ENCODE data around the gene PWWP2B. TPM values are rescaled to one million over a fixed set of nuclear protein-coding genes. Genes with fewer than 3 reads are reported as not detected.

The PWWP2B gene
- total RNA-seq, 4 donors from 2014 or later: 14.5 to 35.4 (median 27.3) TPM

DNA sequence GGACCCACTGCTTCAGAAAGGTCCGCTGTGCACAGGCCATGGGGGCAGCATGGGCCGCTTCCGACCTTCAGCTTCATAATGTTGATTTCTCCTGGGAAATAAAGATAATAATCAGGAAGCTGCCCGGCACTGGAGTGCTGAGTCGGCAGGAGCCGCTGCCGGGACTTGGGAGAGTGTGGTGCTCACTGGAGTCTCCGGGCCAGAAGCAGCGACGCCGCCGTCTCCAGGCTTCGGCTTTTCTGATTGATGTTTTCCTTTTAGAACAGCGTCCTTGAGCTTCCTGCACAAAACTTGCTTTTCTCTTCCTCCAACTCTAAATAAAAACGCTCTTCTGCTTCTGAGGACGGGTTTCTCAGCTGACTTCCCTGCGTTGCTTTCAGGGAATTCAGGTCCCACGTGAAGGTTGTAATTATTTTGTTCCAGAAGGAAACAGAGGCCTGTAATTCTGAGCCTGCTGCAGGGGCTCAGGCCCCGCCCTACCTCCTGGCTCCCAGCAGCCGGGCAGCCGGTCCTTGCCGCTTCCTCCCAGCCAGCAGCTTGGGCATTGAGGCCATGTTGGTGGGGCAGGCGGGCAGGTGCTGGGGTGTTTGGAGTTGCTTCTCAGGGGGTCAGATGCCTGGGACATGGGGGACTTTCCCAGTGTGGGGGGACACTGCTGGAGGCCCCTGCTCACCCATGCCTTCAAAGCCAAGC, 14.7 kb downstream of the PWWP2B start:
- no peaks in the 10 kb centered on the region for H3K9me3 ChIP-seq
- H3K27ac ChIP-seq: peak overlapping the region; percentile 75 to 98 (median 78)
- H3K4me1 ChIP-seq: peaks cover 59 to 71% of the 10 kb centered on the region in 2 donors
- H3K27me3 ChIP-seq: no peaks in the 10 kb centered on the region
- H3K36me3 ChIP-seq: peaks cover 0 to 8% of the 10 kb centered on the region in 2 donors
- H3K4me3 ChIP-seq (replicated peaks in 1 of 3): no peak overlapping the region
- peak; percentile 72 to 73 for DNase-seq
- no peak for TF ChIP-seq POLR2A (IDR thresholded peaks at IDR 0.05)
- TF ChIP-seq CTCF (IDR thresholded peaks at IDR 0.05): peak in 1 of 6 experiments; percentile 20
- whole genome bisulfite sequencing, 2 donors: 13 to 17% methylated on average over 22 to 23 of the region's 23 CpGs
- intact Hi-C loops (cut with DNase I): no loop called here

- H3K4me3 ChIP-seq (replicated peaks in 1 of 3): no peak overlapping the region
- DNase-seq: no peak
- peaks cover 0 to 4% of the 10 kb centered on the region in 2 donors for H3K36me3 ChIP-seq
- peaks cover 59 to 71% of the 10 kb centered on the region in 2 donors for H3K4me1 ChIP-seq
- no peaks in the 10 kb centered on the region for H3K9me3 ChIP-seq
- no peaks in the 10 kb centered on the region for H3K27me3 ChIP-seq
- intact Hi-C loops (cut with DNase I): no loop called here
- TF ChIP-seq POLR2A (IDR thresholded peaks at IDR 0.05): no peak
- no peak for TF ChIP-seq CTCF (IDR thresholded peaks at IDR 0.05)
- 78 to 84% methylated on average over 23 to 29 of the region's 29 CpGs for WGBS, 2 donors
- H3K27ac ChIP-seq: peak overlapping the region; percentile 75 to 98 (median 78)
Measured at GRCh38 chr10:132412316-132413192, 15.6 kb downstream of the PWWP2B start.

- TF ChIP-seq CTCF (IDR thresholded peaks at IDR 0.05) (no peak), POLR2A (IDR thresholded peaks at IDR 0.05) (no peak)
- H3K4me3 ChIP-seq (replicated peaks in 1 of 3): no peak overlapping the region
- H3K27me3 ChIP-seq: no peaks in the 10 kb centered on the region
- H3K27ac ChIP-seq: peak overlapping the region in 1 of 3 donors; percentile 61
- no peaks in the 10 kb centered on the region for H3K9me3 ChIP-seq
- DNase-seq: no peak
- 90 to 95% methylated on average over 32 of the region's 32 CpGs for WGBS, 2 donors
- peaks cover 59 to 71% of the 10 kb centered on the region in 2 donors for H3K4me1 ChIP-seq
- peaks cover 0 to 4% of the 10 kb centered on the region in 2 donors for H3K36me3 ChIP-seq
- intact Hi-C loops (cut with DNase I): no loop called here
Measured at GRCh38 chr10:132413226-132414205, 16.5 kb downstream of the PWWP2B start.

DNA sequence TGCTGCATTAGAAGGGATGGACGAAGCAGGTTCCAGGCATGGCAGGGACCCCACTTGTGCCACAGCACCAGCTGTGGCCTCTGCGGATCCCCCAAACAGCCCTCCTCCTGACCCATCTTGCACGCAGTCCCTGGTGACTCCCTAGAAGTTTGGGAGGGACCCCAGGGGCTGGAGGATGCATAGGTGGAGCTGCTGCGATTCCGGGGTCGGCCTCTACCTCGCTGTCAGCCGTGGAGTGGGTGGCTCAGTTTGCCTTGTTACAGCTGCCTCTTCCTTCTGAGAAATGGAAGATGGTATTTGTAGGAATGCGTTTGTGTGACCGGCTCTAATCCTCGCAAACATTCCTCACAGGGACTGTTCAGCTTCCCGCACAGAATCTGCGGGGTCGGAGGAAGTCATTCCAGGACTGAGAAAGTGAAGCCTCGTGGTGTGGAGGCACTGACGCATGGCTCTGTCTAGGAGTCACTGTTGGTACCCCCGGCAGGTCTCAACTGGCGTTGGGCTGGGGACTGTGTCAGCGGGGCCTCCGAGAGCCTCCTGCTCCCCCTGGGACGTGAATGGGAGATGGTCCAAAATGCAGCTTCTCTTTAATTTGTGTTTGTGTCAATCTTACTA, 17.5 kb downstream of the PWWP2B start:
- Histone ChIP-seq H3K36me3 (peaks cover 0 to 4% of the 10 kb centered on the region in 2 donors), H3K4me1 (peaks cover 58 to 71% of the 10 kb centered on the region in 2 donors)

More for the DNA sequence above, 17.5 kb downstream of the PWWP2B start:
- no peaks in the 10 kb centered on the region for H3K27me3 ChIP-seq
- intact Hi-C loops (cut with DNase I): no loop called here
- H3K9me3 ChIP-seq: no peaks in the 10 kb centered on the region
- H3K4me3 ChIP-seq (replicated peaks in 1 of 3): no peak overlapping the region
- no peak overlapping the region for H3K27ac ChIP-seq
- TF ChIP-seq CTCF (IDR thresholded peaks at IDR 0.05) (no peak), POLR2A (IDR thresholded peaks at IDR 0.05) (no peak)
- no peak for DNase-seq
- WGBS, 2 donors: 89% methylated on average over 21 of the region's 21 CpGs
